ENCODE results near the gene ELOB.

GRCh38 chr16:2790631-2791030 is 13.6 kb upstream of the ELOB start:
- TF ChIP-seq, protein P1, sequence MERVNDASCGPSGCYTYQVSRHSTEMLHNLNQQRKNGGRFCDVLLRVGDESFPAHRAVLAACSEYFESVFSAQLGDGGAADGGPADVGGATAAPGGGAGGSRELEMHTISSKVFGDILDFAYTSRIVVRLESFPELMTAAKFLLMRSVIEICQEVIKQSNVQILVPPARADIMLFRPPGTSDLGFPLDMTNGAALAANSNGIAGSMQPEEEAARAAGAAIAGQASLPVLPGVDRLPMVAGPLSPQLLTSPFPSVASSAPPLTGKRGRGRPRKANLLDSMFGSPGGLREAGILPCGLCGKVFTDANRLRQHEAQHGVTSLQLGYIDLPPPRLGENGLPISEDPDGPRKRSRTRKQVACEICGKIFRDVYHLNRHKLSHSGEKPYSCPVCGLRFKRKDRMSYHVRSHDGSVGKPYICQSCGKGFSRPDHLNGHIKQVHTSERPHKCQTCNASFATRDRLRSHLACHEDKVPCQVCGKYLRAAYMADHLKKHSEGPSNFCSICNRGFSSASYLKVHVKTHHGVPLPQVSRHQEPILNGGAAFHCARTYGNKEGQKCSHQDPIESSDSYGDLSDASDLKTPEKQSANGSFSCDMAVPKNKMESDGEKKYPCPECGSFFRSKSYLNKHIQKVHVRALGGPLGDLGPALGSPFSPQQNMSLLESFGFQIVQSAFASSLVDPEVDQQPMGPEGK (CRISPR knock-in tag; IDR thresholded peaks at IDR 0.05; ENCODE audit: borderline replicate concordance): no peak
- no peak for TF ChIP-seq SNAI2 (CRISPR knock-in tag; IDR thresholded peaks at IDR 0.05)
- TF ChIP-seq ZFP30 (CRISPR knock-in tag; IDR thresholded peaks at IDR 0.05): no peak
- no peak for TF ChIP-seq ZNF565 (CRISPR knock-in tag; conservative IDR thresholded peaks at IDR 0.05; ENCODE audit: low read depth)
- TF ChIP-seq, protein P2, sequence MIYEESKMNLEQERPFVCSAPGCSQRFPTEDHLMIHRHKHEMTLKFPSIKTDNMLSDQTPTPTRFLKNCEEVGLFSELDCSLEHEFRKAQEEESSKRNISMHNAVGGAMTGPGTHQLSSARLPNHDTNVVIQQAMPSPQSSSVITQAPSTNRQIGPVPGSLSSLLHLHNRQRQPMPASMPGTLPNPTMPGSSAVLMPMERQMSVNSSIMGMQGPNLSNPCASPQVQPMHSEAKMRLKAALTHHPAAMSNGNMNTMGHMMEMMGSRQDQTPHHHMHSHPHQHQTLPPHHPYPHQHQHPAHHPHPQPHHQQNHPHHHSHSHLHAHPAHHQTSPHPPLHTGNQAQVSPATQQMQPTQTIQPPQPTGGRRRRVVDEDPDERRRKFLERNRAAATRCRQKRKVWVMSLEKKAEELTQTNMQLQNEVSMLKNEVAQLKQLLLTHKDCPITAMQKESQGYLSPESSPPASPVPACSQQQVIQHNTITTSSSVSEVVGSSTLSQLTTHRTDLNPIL (CRISPR knock-in tag; IDR thresholded peaks at IDR 0.05; ENCODE audit: low read depth): no peak
- TF ChIP-seq ZFP3 (CRISPR knock-in tag; IDR thresholded peaks at IDR 0.05): no peak
- no peak for TF ChIP-seq TCF4 (CRISPR knock-in tag; IDR thresholded peaks at IDR 0.05; ENCODE audit: borderline replicate concordance)
- no peak for TF ChIP-seq OSR1 (CRISPR knock-in tag; IDR thresholded peaks at IDR 0.05)
- no peak for TF ChIP-seq PPARA (CRISPR knock-in tag; IDR thresholded peaks at IDR 0.05; ENCODE audit: borderline replicate concordance)
- no peak for TF ChIP-seq ZC3H10 (CRISPR knock-in tag; IDR thresholded peaks at IDR 0.05)
- TF ChIP-seq RARB (CRISPR knock-in tag; IDR thresholded peaks at IDR 0.05): no peak
- TF ChIP-seq ISL1 (CRISPR knock-in tag; IDR thresholded peaks at IDR 0.05): no peak
- no peak for TF ChIP-seq ZNF70 (CRISPR knock-in tag; IDR thresholded peaks at IDR 0.05)
